HUES48 (cell line): ENCODE measurements around the gene RCN2.

Source experiments
- H3K27ac ChIP-seq: one replicate; pipeline ENCODE4 v1.7.0; 2013; ENCODE audit warnings: low read depth, low read length, inconsistent platforms
- H3K27me3 ChIP-seq: 2 replicates; pipeline ENCODE4 v1.6.1; 2013; ENCODE audit warnings: mild to moderate bottlenecking, low read length; ENCODE audit not compliant: control insufficient read depth, insufficient read depth
- H3K36me3 ChIP-seq: 2 replicates; pipeline ENCODE4 v1.6.1; 2013; ENCODE audit warnings: low read length; ENCODE audit not compliant: control insufficient read depth, insufficient read depth
- H3K4me1 ChIP-seq: 2 replicates; pipeline ENCODE4 v1.6.1; 2013; ENCODE audit warnings: mild to moderate bottlenecking, low read length; ENCODE audit not compliant: control insufficient read depth, insufficient read depth
- H3K4me3 ChIP-seq: 2 replicates; pipeline ENCODE4 v1.5.1; 2013; ENCODE audit warnings: mild to moderate bottlenecking, low read depth, low read length
- H3K9ac ChIP-seq: 2 replicates; pipeline ENCODE4 v1.6.1; 2013; ENCODE audit warnings: mild to moderate bottlenecking, low read depth, low read length, moderate library complexity
- H3K9me3 ChIP-seq: 2 replicates; pipeline ENCODE4 v1.6.1; 2013; ENCODE audit warnings: low read length; ENCODE audit not compliant: control insufficient read depth, insufficient read depth

The RCN2 gene

GRCh38 chr15:76904461-76905012 is 27.0 kb upstream of the RCN2 start:
- Histone ChIP-seq H3K27me3 (peaks cover 16% of the 10 kb centered on the region), H3K36me3 (no peaks in the 10 kb centered on the region), H3K4me3 (peak overlapping the region; percentile 73), H3K27ac (peak overlapping the region; percentile 72), H3K9ac (peak overlapping the region; percentile 43; the same call in 1 of the 2 replicates), H3K9me3 (no peaks in the 10 kb centered on the region), H3K4me1 (peaks cover 15% of the 10 kb centered on the region)

GRCh38 chr15:76905013-76905839 is 26.3 kb upstream of the RCN2 start, which contains the start of gene SCAPER:
SCAPER (minus strand) TSS chr15:76905340; CDS start chr15:76883817, 21,523 bp downstream.
- Histone ChIP-seq H3K9me3 (no peaks in the 10 kb centered on the region), H3K9ac (peak within 1 kb of the TSS; percentile 75; the same call in 1 of the 2 replicates), H3K4me1 (peaks cover 15% of the 10 kb centered on the region), H3K4me3 (peak within 1 kb of the TSS; percentile 73), H3K27me3 (peaks cover 16% of the 10 kb centered on the region), H3K36me3 (no peaks in the 10 kb centered on the region), H3K27ac (peak within 1 kb of the TSS; percentile 72)

GRCh38 chr15:76905855-76906254 is 25.7 kb upstream of the RCN2 start:
- Histone ChIP-seq H3K27ac (peak overlapping the region; percentile 69), H3K9me3 (no peaks in the 10 kb centered on the region), H3K36me3 (no peaks in the 10 kb centered on the region), H3K27me3 (peaks cover 16% of the 10 kb centered on the region), H3K4me3 (peak overlapping the region; percentile 73), H3K9ac (no peak overlapping the region), H3K4me1 (peaks cover 15% of the 10 kb centered on the region)

- Histone ChIP-seq H3K4me1 (no peaks in the 10 kb centered on the region), H3K4me3 (no peak overlapping the region), H3K9ac (no peak overlapping the region), H3K27me3 (no peaks in the 10 kb centered on the region), H3K9me3 (no peaks in the 10 kb centered on the region), H3K27ac (no peak overlapping the region), H3K36me3 (no peaks in the 10 kb centered on the region)
These were observed 19.1 kb upstream of the RCN2 start for GRCh38 chr15:76912430-76912829.

- Histone ChIP-seq H3K4me1 (no peaks in the 10 kb centered on the region), H3K9me3 (no peaks in the 10 kb centered on the region), H3K4me3 (no peak overlapping the region), H3K36me3 (no peaks in the 10 kb centered on the region), H3K9ac (no peak overlapping the region), H3K27ac (no peak overlapping the region), H3K27me3 (no peaks in the 10 kb centered on the region)
These were observed 17.8 kb upstream of the RCN2 start for GRCh38 chr15:76913737-76914136.

GRCh38 chr15:76916369-76916768 is 15.2 kb upstream of the RCN2 start:
- no peaks in the 10 kb centered on the region for H3K27me3 ChIP-seq
- no peaks in the 10 kb centered on the region for H3K9me3 ChIP-seq
- no peaks in the 10 kb centered on the region for H3K4me1 ChIP-seq
- no peak overlapping the region for H3K4me3 ChIP-seq
- H3K9ac ChIP-seq: no peak overlapping the region
- H3K36me3 ChIP-seq: no peaks in the 10 kb centered on the region
- H3K27ac ChIP-seq: no peak overlapping the region

- H3K9me3 ChIP-seq: no peaks in the 10 kb centered on the region
- no peak overlapping the region for H3K9ac ChIP-seq
- peaks cover 14% of the 10 kb centered on the region for H3K4me1 ChIP-seq
- no peaks in the 10 kb centered on the region for H3K27me3 ChIP-seq
- H3K27ac ChIP-seq: no peak overlapping the region
- H3K36me3 ChIP-seq: peaks cover 8% of the 10 kb centered on the region
- no peak overlapping the region for H3K4me3 ChIP-seq
These were observed 3.3 kb upstream of the RCN2 start for GRCh38 chr15:76928201-76928600.

- Histone ChIP-seq H3K27me3 (no peaks in the 10 kb centered on the region), H3K36me3 (peaks cover 17% of the 10 kb centered on the region), H3K4me1 (peaks cover 14% of the 10 kb centered on the region), H3K27ac (no peak overlapping the region), H3K9ac (no peak overlapping the region), H3K9me3 (no peaks in the 10 kb centered on the region), H3K4me3 (no peak overlapping the region)
These were observed 2.4 kb upstream of the RCN2 start for GRCh38 chr15:76929011-76929760.

- Histone ChIP-seq H3K9me3 (no peaks in the 10 kb centered on the region), H3K4me3 (peak overlapping the region; percentile 90), H3K27me3 (no peaks in the 10 kb centered on the region), H3K27ac (peak overlapping the region; percentile 58), H3K36me3 (peaks cover 34% of the 10 kb centered on the region), H3K4me1 (peaks cover 14% of the 10 kb centered on the region), H3K9ac (peak overlapping the region; percentile 41; the same call in 1 of the 2 replicates)
These were observed 635 bp upstream of the RCN2 start for GRCh38 chr15:76930831-76931396.

GRCh38 chr15:76932135-76932966 is 802 bp downstream of the RCN2 start:
- Histone ChIP-seq H3K36me3 (peaks cover 49% of the 10 kb centered on the region), H3K4me3 (peak overlapping the region; percentile 90), H3K9ac (peak overlapping the region; percentile 91), H3K9me3 (no peaks in the 10 kb centered on the region), H3K27ac (peak overlapping the region; percentile 86), H3K4me1 (peaks cover 14% of the 10 kb centered on the region), H3K27me3 (no peaks in the 10 kb centered on the region)
